ENCODE data around the gene DNALI1.
"Not testable (repeated sequence)": the region's sequence is repeated elsewhere in the genome, so short reads cannot be mapped to it uniquely, and the experiment has no call there.

Gene DNALI1

DNA sequence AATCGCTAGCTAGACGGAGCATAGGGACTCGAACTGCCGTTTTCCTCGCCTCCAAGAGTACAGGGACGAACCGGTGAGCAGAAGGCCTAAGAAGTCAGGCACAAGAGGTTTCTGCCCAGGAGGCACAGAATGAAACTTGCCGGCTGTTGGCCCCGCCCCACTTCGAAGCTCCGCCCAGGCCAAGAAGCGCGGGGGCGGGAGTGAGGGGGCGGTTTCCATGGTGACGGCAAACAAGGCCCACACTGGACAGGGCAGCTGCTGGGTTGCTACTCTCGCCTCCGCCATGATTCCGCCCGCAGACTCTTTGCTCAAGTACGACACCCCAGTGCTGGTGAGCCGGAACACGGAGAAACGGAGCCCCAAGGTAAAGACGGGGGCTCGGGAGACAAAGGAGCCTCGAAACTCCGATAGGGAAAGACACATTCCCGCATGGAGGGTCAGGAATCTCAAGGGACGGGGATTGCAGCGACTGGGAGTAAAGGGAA is at the start of gene DNALI1:
DNALI1 (plus strand) TSS at position 229 of the 485 bp plus-strand sequence; CDS start at position 284, 55 bp downstream.
- peak; percentile 35 for DNase-seq

DNA sequence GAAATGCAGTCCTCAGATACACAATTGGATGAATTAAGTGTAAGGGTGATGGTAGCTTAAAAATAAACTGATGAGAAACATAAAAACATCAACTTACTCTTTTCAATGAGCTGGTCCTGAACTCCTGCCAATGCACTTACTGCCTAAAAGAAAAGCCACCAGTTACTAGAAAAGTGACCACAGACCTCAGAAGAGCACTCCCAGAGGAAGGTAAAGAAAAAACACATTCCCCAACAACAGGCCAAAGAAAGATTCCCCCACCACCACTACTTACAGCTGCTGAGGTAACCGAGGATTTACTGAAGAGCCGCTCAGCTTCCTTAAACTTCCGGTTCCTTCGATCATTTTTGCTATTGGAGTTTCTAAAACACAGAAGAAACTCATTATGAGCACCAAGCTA is 47.6 kb upstream of the DNALI1 start:
- DNase-seq: peak; percentile 45

DNA sequence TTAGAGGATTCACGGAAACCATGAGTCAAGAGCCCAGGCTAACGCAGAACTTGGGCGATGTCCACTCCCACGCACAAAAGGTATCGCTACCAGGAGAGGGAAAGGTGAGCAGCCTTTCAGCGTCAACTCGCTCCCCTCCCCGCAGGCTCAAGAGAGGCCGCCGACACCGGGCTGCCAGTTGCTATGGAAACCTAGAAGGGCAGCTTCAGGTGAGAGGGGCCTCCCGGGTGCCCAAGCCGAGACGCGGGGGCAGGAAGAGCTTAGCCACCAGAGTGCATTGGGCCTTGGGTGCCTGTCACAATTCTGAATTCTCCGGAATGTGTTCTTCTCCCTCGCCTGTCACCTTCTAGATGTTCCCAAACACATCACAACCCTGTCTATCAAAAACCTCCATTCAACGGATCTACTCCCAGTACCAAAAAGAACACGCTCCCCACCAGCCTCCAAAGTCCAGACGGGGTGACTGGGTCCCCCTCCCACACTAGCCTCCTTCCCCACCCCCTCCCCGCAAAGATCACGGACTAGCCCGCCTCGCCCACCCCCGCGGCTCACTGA is 42.9 kb upstream of the DNALI1 start:
- peak; percentile 74 for DNase-seq

GRCh38 chr1:37514350-37515184 is 42.2 kb upstream of the DNALI1 start, which contains the start of gene MEAF6:
MEAF6 (minus strand) TSS chr1:37514766; CDS start chr1:37514746, 20 bp downstream.
- peak; percentile 93 for DNase-seq

- DNase-seq: no peak
Measured at GRCh38 chr1:37515185-37516034, 41.3 kb upstream of the DNALI1 start.

DNA sequence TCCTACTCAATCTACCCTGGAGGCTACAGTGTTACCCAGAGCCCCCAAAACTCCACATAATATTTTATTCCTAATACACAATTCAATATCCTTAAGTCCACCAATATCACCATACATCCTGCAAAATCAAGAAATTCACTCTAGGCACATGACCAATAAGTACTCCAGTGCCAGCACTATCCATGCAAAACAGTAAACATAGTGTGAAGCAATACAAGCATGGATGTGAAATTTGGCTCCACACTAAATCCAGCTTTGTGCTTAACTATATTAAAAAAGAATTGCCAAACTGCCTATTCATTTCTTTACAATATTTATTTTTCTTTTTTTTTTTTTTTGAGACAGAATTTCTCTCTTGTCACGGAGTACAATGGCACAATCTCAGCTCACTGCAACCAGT is 39.2 kb upstream of the DNALI1 start:
- no peak for DNase-seq

DNA sequence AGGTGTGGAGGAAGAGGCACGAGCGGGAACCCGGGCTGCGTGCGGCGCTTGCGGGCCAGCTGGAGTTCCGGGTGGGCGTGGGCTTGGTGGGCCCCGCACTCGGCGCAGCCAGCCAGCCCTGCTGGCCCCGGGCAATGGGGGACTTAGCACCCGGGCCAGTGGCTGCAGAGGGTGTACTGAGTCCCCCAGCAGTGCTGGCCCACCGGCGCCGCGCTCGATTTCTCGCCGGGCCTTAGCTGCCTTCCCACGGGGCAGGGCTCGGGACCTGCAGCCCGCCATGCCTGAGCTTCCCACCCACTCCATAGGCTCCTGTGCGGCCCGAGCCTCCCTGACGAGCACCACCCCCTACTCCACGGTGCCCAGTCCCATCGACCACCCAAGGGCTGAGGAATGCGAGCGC is 38.5 kb upstream of the DNALI1 start:
- DNase-seq: not testable (repeated sequence)

- not testable (repeated sequence) for DNase-seq
Measured at GRCh38 chr1:37518929-37519328, 37.8 kb upstream of the DNALI1 start.

DNA sequence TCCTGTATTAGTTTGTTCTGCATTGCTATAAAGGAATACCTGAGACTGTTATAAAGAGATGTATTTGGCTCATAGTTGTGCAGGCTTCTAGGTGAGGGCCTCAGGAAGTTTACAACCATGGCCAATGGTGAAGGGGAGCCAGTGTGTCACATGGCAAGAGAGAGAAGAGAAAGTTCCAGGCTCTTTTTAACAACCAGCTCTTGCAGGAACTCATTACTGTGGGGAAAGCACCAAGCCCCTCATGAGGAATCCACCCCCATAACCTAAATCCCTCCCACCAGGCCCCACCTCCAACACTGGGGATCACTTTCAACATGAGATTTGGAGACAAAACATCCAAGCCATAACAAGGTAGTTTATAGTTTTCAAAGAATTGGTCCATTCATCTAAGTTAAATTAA is 37.1 kb upstream of the DNALI1 start:
- no peak for DNase-seq

- DNase-seq: not testable (repeated sequence)
Measured at GRCh38 chr1:37529888-37530287, 26.9 kb upstream of the DNALI1 start.

DNA sequence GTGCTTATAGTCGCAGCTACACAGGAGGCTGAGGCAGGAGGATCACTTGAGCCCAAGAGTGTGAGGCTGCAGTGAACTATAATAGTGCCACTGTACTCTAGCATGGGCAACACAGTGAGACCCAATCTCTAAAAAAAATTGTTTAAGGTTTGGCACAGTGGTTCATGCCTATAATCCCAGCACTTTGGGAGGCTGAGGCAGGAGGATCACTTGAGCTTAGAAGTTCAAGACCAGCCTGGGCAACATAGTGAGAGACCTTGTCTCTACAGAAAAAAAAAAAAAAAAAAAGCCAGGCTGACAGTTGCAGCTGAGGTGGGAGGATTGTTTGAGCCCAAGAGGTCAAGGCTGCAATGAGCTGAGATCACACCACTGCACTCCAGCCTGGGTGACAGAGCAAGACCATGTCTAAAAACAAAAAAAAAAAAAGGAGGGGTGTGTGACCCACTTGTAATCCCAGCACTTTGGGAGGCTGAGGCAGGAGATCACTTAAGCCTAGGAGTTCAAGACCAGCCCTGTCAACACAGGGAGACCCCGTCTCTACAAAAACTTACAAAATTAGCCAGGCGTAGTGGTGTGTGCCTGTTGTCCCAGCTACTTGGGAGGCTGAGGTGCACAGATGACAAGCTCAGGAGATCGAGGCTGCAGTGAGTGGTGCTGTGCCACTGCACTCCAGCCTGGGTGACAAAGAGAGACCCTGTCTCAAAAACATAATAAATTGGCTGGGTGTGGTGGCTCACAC is 24.2 kb upstream of the DNALI1 start:
- DNase-seq: not testable (repeated sequence)

DNA sequence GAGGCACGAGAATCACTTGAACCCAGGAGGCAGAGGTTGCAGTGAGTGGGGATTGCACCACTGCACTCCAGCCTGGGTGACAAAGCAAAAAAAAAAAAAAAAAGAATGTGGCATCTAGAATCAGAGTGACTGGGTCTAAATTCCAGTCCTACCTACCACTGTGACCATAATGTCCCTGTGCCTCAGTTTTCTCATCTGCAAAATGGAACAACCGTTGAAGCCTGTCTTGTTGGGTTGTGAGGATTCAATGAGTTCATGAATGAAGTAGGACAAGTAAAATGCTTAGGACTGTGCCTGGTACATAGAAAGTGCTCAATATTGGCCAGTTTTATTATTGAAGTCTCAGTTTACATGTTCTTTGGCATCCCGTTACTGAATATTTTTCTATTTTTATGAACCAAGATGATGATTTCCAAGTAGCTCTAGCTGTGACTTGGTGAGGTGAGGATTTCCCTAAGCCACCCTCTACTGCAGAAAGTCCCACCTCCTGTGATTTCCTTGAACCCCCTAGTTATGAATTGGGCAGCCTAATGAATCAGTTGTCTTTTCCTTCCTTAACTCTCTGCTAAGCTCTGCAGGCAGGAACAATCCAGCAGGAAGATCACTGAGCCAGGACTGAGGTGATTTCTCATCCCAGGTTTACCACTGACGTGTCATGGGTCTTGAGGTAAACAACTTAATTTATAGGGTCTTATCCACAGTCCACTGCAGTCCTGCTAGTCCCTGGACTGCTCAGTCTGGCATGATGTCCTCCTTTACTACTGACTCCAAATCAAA is 23.2 kb upstream of the DNALI1 start:
- no peak for DNase-seq

GRCh38 chr1:37537378-37537777 is 19.4 kb upstream of the DNALI1 start:
- DNase-seq: no peak

GRCh38 chr1:37539154-37539553 is 17.6 kb upstream of the DNALI1 start:
- not testable (repeated sequence) for DNase-seq

DNA sequence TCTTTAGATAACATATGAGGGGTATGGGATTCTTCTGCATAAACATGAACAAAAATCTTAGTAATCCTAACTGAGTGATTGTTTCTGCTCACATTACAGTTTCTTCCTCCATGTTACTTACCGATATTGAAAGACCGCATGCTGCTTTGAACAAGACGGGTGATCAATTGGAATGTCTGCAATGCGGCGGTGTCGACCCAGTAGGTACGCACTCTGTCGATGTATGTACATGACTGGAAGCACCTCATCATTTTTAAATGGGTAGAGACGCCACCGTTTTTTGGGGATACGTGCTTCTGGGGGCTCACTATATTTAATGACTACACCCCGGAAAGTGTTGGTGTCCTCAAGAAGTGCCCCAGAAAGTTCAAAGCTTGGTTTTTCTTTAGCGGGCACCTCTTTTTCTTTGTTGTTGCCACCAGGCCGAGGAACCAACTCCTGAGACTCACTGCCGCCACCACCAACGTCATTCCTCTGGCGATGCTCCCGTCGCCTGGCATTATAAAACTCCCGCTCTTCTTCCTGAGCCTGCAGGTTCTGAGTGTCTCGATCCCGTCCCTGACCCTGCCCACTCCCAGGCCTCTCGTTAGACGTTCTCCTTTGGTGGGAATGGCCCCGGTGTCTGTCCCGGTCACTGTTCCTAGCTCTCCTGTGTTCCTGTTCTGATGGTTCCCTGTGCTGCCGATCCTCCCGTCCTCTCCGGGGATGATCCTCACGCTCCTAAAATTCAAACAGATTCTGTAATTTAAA is 16.5 kb upstream of the DNALI1 start:
- no peak for DNase-seq

GRCh38 chr1:37544530-37544929 is 12.2 kb upstream of the DNALI1 start:
- no peak for DNase-seq

DNA sequence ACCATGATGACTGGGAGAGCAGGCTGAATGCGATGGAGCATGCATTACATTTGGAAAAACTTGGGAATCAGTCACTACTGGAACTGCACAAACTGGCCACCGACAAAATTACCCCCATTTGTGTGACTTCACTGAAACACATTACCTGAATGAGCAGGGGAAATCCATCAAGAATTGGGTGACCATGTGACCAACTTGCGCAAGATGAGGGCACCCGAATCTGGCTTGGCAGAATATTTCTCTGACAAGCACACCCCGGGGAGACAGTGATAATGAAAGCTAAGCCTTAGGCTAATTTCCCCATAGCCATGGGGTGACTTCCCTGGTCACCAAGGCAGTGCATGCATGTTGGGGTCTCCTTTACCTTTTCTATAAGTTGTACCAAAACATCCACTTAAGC is 11.7 kb upstream of the DNALI1 start:
- no peak for DNase-seq

DNA sequence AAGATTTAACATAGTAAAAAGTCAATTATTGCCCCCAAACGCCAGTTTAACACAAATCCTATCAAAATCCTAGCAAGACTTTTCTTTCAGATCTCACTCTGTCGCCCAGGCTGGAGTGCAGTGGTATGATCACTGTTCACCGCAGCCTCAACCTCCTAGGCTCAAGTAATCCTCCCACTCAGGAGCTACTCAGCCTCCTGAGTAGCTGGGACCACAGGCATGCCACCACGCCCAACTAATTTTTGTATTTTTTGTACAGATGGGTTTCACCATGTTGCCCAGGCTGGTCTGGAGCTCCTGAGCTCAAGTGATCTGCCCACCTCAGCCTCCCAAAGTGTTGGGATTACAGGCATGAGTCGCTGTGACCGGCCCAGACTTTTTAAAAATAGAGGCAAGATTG is 7.4 kb upstream of the DNALI1 start:
- no peak for DNase-seq

GRCh38 chr1:37553598-37553926 is 3.2 kb upstream of the DNALI1 start:
- DNase-seq: no peak

DNA sequence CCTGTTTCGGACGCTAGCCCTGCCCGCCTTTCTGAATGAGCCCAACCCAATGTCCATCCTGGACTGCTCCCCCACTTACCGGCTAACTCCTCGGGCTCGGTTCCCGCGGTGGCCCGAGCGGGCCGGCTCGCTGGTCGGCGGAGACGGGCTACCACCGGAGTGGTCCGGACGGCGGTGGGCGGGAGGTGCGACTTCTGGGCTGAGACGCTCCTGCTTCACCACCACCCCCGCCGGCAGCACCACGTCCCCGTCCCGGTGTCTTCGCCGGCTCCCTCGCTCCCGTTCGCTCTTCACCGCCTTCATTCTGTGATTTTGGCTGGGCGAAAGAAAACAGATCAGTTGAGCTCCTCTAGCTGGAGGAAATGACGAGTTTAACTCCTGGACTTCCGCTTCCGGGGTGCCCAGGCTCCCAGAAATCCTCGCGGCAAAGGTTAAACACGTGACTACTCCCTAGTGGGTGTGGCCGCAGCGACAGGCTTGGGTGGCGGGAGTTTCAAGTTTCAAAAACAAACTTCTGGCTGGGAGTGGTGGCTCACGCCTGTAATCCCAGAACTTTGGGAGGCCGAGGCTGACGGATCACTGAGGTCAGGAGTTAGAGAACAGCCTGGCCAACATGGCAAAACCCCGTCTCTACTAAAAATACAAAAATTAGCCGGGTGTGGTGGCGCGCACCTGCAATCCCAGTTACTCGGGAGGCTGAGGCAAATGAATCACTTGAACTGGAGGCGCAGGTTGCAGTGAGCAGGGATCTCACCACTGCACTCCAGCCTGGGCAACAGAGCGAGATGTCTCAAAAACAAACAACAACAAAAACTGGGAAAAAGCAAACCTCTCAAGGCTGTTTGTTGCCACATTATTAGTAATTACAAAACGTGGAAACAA is 2.6 kb upstream of the DNALI1 start, which contains the start of gene SNIP1:
SNIP1 (minus strand) TSS at position 367 of the 882 bp plus-strand sequence; CDS start at position 303, 64 bp downstream.
- peak; percentile 97 for DNase-seq

Data from RPMI8226 (cell line).